ENCODE measurements around the gene TFR2.
A peak's percentile ranks its signal among the peaks of the same experiment; 100 is the strongest.

TFR2 gene

GRCh38 chr7:100675105-100675451 lies 33.7 kb upstream of the TFR2 start:
- Histone ChIP-seq H3K36me3 (ENCODE audit: insufficient read depth, low read length) (peaks cover 36% of the 10 kb centered on the region; the same call in 1 of the 2 replicates), H3K4me3 (ENCODE audit: low read length, poor library complexity, severe bottlenecking) (peak overlapping the region; percentile 95), H2AFZ (ENCODE audit: low read length) (no peak overlapping the region), H3K9me3 (ENCODE audit: insufficient read depth, low read depth, low read length) (no peaks in the 10 kb centered on the region), H3K4me2 (ENCODE audit: low read depth, low read length, poor library complexity, severe bottlenecking) (peak overlapping the region; percentile 97), H3K79me2 (ENCODE audit: insufficient read depth, low read length) (peaks cover 38% of the 10 kb centered on the region), H3K4me1 (ENCODE audit: insufficient read depth, low read length, poor library complexity, severe bottlenecking) (peaks cover 7% of the 10 kb centered on the region), H3K9me2 (replicated peaks; ENCODE audit: low read depth, low read length) (no peaks in the 10 kb centered on the region), H3K9ac (ENCODE audit: low read depth, low read length, poor library complexity, severe bottlenecking) (peak overlapping the region; percentile 93), H3F3A (ENCODE audit: low read depth) (no peaks in the 10 kb centered on the region), H4K20me1 (ENCODE audit: insufficient read depth, low read length, poor library complexity, severe bottlenecking) (peaks cover 56% of the 10 kb centered on the region), H3K27me3 (ENCODE audit: insufficient read depth, low read length, poor library complexity, severe bottlenecking) (no peaks in the 10 kb centered on the region)
- TF ChIP-seq EZH2phosphoT487 (IDR thresholded peaks at IDR 0.05; ENCODE audit: borderline replicate concordance) = no peak
- TF ChIP-seq CTCF (conservative IDR thresholded peaks at IDR 0.05; ENCODE audit: low read length) = no peak

DNA sequence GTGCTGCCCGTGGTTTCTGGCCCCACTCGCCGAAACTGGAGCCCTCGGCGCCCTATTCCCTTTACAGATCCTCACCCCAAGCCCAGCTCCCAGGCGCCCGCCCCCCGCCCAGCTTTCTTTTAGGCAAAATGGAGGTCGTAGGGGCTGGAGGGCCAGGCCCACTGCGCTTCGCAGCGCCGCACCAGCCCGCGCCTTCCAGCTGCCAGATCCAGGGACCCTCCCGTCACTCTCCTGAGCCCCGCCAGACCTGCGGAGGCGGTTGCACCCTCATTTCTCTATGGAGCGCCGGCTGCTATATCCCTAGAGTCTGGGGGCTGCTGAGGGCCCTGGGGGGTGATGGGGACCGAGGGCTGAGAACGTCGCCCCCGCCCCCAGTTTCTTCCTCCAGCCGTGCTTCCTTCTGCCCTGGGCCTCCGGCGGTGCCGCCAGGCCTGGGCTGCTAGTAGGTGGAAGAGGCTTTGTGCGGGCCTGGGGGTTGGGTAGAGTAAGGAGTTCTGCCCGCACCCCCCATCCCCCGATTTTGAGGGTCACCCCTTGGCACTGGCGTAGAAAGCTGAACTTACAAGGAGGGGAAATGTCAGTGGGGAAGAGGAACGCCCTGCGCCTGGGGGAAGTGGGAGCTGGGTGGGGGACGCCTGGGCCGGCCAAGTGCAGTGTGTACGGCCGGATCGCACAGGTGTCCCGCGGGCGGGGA lies 33.2 kb upstream of the TFR2 start:
- H3K4me3 ChIP-seq (ENCODE audit: low read length, poor library complexity, severe bottlenecking) = peak overlapping the region; percentile 95
- no peaks in the 10 kb centered on the region for H3F3A ChIP-seq (ENCODE audit: low read depth)
- H3K9me2 ChIP-seq (replicated peaks; ENCODE audit: low read depth, low read length) = no peaks in the 10 kb centered on the region
- H3K9me3 ChIP-seq (ENCODE audit: insufficient read depth, low read depth, low read length) = no peaks in the 10 kb centered on the region
- H3K79me2 ChIP-seq (ENCODE audit: insufficient read depth, low read length) = peaks cover 38% of the 10 kb centered on the region
- peak overlapping the region; percentile 93 for H3K9ac ChIP-seq (ENCODE audit: low read depth, low read length, poor library complexity, severe bottlenecking)
- H3K4me1 ChIP-seq (ENCODE audit: insufficient read depth, low read length, poor library complexity, severe bottlenecking) = peaks cover 7% of the 10 kb centered on the region
- peaks cover 31% of the 10 kb centered on the region; the same call in 1 of the 2 replicates for H3K36me3 ChIP-seq (ENCODE audit: insufficient read depth, low read length)
- peak overlapping the region; percentile 97 for H3K4me2 ChIP-seq (ENCODE audit: low read depth, low read length, poor library complexity, severe bottlenecking)
- no peak overlapping the region for H2AFZ ChIP-seq (ENCODE audit: low read length)
- TF ChIP-seq CTCF (conservative IDR thresholded peaks at IDR 0.05; ENCODE audit: low read length) = no peak
- no peak for TF ChIP-seq EZH2phosphoT487 (IDR thresholded peaks at IDR 0.05; ENCODE audit: borderline replicate concordance)
- peaks cover 51% of the 10 kb centered on the region for H4K20me1 ChIP-seq (ENCODE audit: insufficient read depth, low read length, poor library complexity, severe bottlenecking)
- no peaks in the 10 kb centered on the region for H3K27me3 ChIP-seq (ENCODE audit: insufficient read depth, low read length, poor library complexity, severe bottlenecking)

DNA sequence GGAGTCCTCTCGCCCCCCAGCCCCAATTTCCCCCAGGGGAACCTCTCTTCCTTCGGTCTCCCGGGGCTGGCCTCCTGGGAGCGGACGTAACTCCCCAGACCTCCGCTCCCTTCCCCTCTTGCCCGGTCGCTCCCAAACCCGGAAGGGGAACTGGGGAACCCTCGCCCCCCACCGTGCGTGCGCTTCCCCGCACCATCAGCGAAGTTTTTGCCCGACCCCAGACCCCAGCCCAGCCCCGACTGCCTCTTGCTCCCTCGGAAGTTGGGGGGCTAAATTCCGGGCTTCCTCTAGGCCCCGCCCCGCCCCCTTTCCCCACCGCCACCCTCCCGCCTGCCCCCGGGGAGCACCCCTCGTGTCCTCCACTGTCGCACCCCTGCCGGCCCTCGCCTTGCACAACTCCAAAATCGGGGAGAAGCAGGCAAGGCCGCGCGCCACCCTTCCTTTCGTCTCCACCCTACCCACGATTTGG lies 32.6 kb upstream of the TFR2 start:
- TF ChIP-seq CTCF (conservative IDR thresholded peaks at IDR 0.05; ENCODE audit: low read length) (no peak), EZH2phosphoT487 (IDR thresholded peaks at IDR 0.05; ENCODE audit: borderline replicate concordance) (no peak)
- no peaks in the 10 kb centered on the region for H3K27me3 ChIP-seq (ENCODE audit: insufficient read depth, low read length, poor library complexity, severe bottlenecking)
- H3K9me3 ChIP-seq (ENCODE audit: insufficient read depth, low read depth, low read length) = no peaks in the 10 kb centered on the region
- H3K4me1 ChIP-seq (ENCODE audit: insufficient read depth, low read length, poor library complexity, severe bottlenecking) = peaks cover 7% of the 10 kb centered on the region
- H3K79me2 ChIP-seq (ENCODE audit: insufficient read depth, low read length) = peaks cover 38% of the 10 kb centered on the region
- peaks cover 45% of the 10 kb centered on the region for H4K20me1 ChIP-seq (ENCODE audit: insufficient read depth, low read length, poor library complexity, severe bottlenecking)
- H2AFZ ChIP-seq (ENCODE audit: low read length) = peak overlapping the region; percentile 93
- H3K4me3 ChIP-seq (ENCODE audit: low read length, poor library complexity, severe bottlenecking) = peak overlapping the region; percentile 95
- no peaks in the 10 kb centered on the region for H3F3A ChIP-seq (ENCODE audit: low read depth)
- peak overlapping the region; percentile 97 for H3K4me2 ChIP-seq (ENCODE audit: low read depth, low read length, poor library complexity, severe bottlenecking)
- no peaks in the 10 kb centered on the region for H3K9me2 ChIP-seq (replicated peaks; ENCODE audit: low read depth, low read length)
- peak overlapping the region; percentile 93 for H3K9ac ChIP-seq (ENCODE audit: low read depth, low read length, poor library complexity, severe bottlenecking)
- H3K36me3 ChIP-seq (ENCODE audit: insufficient read depth, low read length) = peaks cover 25% of the 10 kb centered on the region; the same call in 1 of the 2 replicates
